Measurements from ENCODE around the gene HECTD4.
A peak's percentile ranks its signal among the peaks of the same experiment; 100 is the strongest.

Gene HECTD4

GRCh38 chr12:112185093-112185923 is 196.9 kb downstream of the HECTD4 start:
- H3K9me3 ChIP-seq (ENCODE audit: insufficient read depth, low read length), result no peaks in the 10 kb centered on the region
- peaks cover 23% of the 10 kb centered on the region for H3K4me1 ChIP-seq (ENCODE audit: insufficient read depth, insufficient read length)
- no peak overlapping the region for H3K4me3 ChIP-seq (ENCODE audit: insufficient read length, low read depth)
- TF ChIP-seq YY1 (IDR thresholded peaks at IDR 0.05; ENCODE audit: insufficient read depth, insufficient read length) (no peak), ZNF274 (IDR thresholded peaks at IDR 0.05; ENCODE audit: low read depth, low read length) (no peak), SUZ12 (IDR thresholded peaks at IDR 0.05; ENCODE audit: extremely low read depth, insufficient read depth, insufficient read length) (no peak)
- H3K27me3 ChIP-seq (ENCODE audit: insufficient read depth, insufficient read length), result no peaks in the 10 kb centered on the region
- H3K36me3 ChIP-seq (ENCODE audit: insufficient read depth, insufficient read length, low read length), result peaks cover 41% of the 10 kb centered on the region
- no peak for DNase-seq (ENCODE audit: low read depth, low spot score)
- H3K9ac ChIP-seq (ENCODE audit: insufficient read length, low read depth), result no peak overlapping the region

GRCh38 chr12:112184056-112184887 is 198.0 kb downstream of the HECTD4 start:
- H3K9ac ChIP-seq (ENCODE audit: insufficient read length, low read depth), result peak overlapping the region; percentile 70
- no peak for TF ChIP-seq ZNF274 (IDR thresholded peaks at IDR 0.05; ENCODE audit: low read depth, low read length)
- TF ChIP-seq SUZ12 (IDR thresholded peaks at IDR 0.05; ENCODE audit: extremely low read depth, insufficient read depth, insufficient read length), result no peak
- TF ChIP-seq YY1 (IDR thresholded peaks at IDR 0.05; ENCODE audit: insufficient read depth, insufficient read length), result no peak
- H3K27me3 ChIP-seq (ENCODE audit: insufficient read depth, insufficient read length), result no peaks in the 10 kb centered on the region
- DNase-seq (ENCODE audit: low read depth, low spot score), result no peak
- H3K4me3 ChIP-seq (ENCODE audit: insufficient read length, low read depth), result no peak overlapping the region
- no peaks in the 10 kb centered on the region for H3K9me3 ChIP-seq (ENCODE audit: insufficient read depth, low read length)
- H3K4me1 ChIP-seq (ENCODE audit: insufficient read depth, insufficient read length), result peaks cover 23% of the 10 kb centered on the region
- peaks cover 46% of the 10 kb centered on the region for H3K36me3 ChIP-seq (ENCODE audit: insufficient read depth, insufficient read length, low read length)

GRCh38 chr12:112183141-112184021 is 198.8 kb downstream of the HECTD4 start:
- Histone ChIP-seq H3K36me3 (ENCODE audit: insufficient read depth, insufficient read length, low read length) (peaks cover 47% of the 10 kb centered on the region), H3K9me3 (ENCODE audit: insufficient read depth, low read length) (no peaks in the 10 kb centered on the region), H3K4me1 (ENCODE audit: insufficient read depth, insufficient read length) (peaks cover 23% of the 10 kb centered on the region), H3K9ac (ENCODE audit: insufficient read length, low read depth) (no peak overlapping the region), H3K4me3 (ENCODE audit: insufficient read length, low read depth) (no peak overlapping the region), H3K27me3 (ENCODE audit: insufficient read depth, insufficient read length) (no peaks in the 10 kb centered on the region)
- TF ChIP-seq YY1 (IDR thresholded peaks at IDR 0.05; ENCODE audit: insufficient read depth, insufficient read length), result no peak
- TF ChIP-seq ZNF274 (IDR thresholded peaks at IDR 0.05; ENCODE audit: low read depth, low read length), result no peak
- TF ChIP-seq SUZ12 (IDR thresholded peaks at IDR 0.05; ENCODE audit: extremely low read depth, insufficient read depth, insufficient read length), result no peak
- peak; percentile 67 for DNase-seq (ENCODE audit: low read depth, low spot score)

GRCh38 chr12:112182499-112182898 is 199.7 kb downstream of the HECTD4 start:
- DNase-seq (ENCODE audit: low read depth, low spot score), result no peak
- Histone ChIP-seq H3K27me3 (ENCODE audit: insufficient read depth, insufficient read length) (no peaks in the 10 kb centered on the region), H3K4me1 (ENCODE audit: insufficient read depth, insufficient read length) (peaks cover 23% of the 10 kb centered on the region), H3K9ac (ENCODE audit: insufficient read length, low read depth) (peak overlapping the region; percentile 45), H3K36me3 (ENCODE audit: insufficient read depth, insufficient read length, low read length) (peaks cover 53% of the 10 kb centered on the region), H3K4me3 (ENCODE audit: insufficient read length, low read depth) (no peak overlapping the region), H3K9me3 (ENCODE audit: insufficient read depth, low read length) (no peaks in the 10 kb centered on the region)
- TF ChIP-seq ZNF274 (IDR thresholded peaks at IDR 0.05; ENCODE audit: low read depth, low read length) (no peak), SUZ12 (IDR thresholded peaks at IDR 0.05; ENCODE audit: extremely low read depth, insufficient read depth, insufficient read length) (no peak), YY1 (IDR thresholded peaks at IDR 0.05; ENCODE audit: insufficient read depth, insufficient read length) (no peak)

- Histone ChIP-seq H3K36me3 (ENCODE audit: insufficient read depth, insufficient read length, low read length) (peaks cover 62% of the 10 kb centered on the region), H3K4me3 (ENCODE audit: insufficient read length, low read depth) (no peak overlapping the region), H3K27me3 (ENCODE audit: insufficient read depth, insufficient read length) (no peaks in the 10 kb centered on the region), H3K9me3 (ENCODE audit: insufficient read depth, low read length) (no peaks in the 10 kb centered on the region), H3K4me1 (ENCODE audit: insufficient read depth, insufficient read length) (peaks cover 22% of the 10 kb centered on the region), H3K9ac (ENCODE audit: insufficient read length, low read depth) (no peak overlapping the region)
- DNase-seq (ENCODE audit: low read depth, low spot score), result no peak
- TF ChIP-seq ZNF274 (IDR thresholded peaks at IDR 0.05; ENCODE audit: low read depth, low read length) (no peak), SUZ12 (IDR thresholded peaks at IDR 0.05; ENCODE audit: extremely low read depth, insufficient read depth, insufficient read length) (no peak), YY1 (IDR thresholded peaks at IDR 0.05; ENCODE audit: insufficient read depth, insufficient read length) (no peak)
Measured at GRCh38 chr12:112180422-112180821, 201.8 kb downstream of the HECTD4 start.

- no peaks in the 10 kb centered on the region for H3K27me3 ChIP-seq (ENCODE audit: insufficient read depth, insufficient read length)
- no peak overlapping the region for H3K9ac ChIP-seq (ENCODE audit: insufficient read length, low read depth)
- no peak for TF ChIP-seq YY1 (IDR thresholded peaks at IDR 0.05; ENCODE audit: insufficient read depth, insufficient read length)
- no peak for TF ChIP-seq ZNF274 (IDR thresholded peaks at IDR 0.05; ENCODE audit: low read depth, low read length)
- no peak for TF ChIP-seq SUZ12 (IDR thresholded peaks at IDR 0.05; ENCODE audit: extremely low read depth, insufficient read depth, insufficient read length)
- no peak for DNase-seq (ENCODE audit: low read depth, low spot score)
- H3K36me3 ChIP-seq (ENCODE audit: insufficient read depth, insufficient read length, low read length), result peaks cover 62% of the 10 kb centered on the region
- H3K4me3 ChIP-seq (ENCODE audit: insufficient read length, low read depth), result no peak overlapping the region
- no peaks in the 10 kb centered on the region for H3K9me3 ChIP-seq (ENCODE audit: insufficient read depth, low read length)
- peaks cover 18% of the 10 kb centered on the region for H3K4me1 ChIP-seq (ENCODE audit: insufficient read depth, insufficient read length)
Measured at GRCh38 chr12:112179916-112180315, 202.3 kb downstream of the HECTD4 start.

Data from NT2/D1 (cell line).